ENCODE data around the gene CPEB1. TPM values are rescaled to one million over a fixed set of nuclear protein-coding genes. Genes with fewer than 3 reads are reported as not detected.
A peak's percentile ranks its signal among the peaks of the same experiment; 100 is the strongest.
"Not testable (repeated sequence)": the region's sequence is repeated elsewhere in the genome, so short reads cannot be mapped to it uniquely, and the experiment has no call there.

CPEB1 gene
- total RNA-seq, 1 donor from 2014 or later, result 2.7 TPM

DNA sequence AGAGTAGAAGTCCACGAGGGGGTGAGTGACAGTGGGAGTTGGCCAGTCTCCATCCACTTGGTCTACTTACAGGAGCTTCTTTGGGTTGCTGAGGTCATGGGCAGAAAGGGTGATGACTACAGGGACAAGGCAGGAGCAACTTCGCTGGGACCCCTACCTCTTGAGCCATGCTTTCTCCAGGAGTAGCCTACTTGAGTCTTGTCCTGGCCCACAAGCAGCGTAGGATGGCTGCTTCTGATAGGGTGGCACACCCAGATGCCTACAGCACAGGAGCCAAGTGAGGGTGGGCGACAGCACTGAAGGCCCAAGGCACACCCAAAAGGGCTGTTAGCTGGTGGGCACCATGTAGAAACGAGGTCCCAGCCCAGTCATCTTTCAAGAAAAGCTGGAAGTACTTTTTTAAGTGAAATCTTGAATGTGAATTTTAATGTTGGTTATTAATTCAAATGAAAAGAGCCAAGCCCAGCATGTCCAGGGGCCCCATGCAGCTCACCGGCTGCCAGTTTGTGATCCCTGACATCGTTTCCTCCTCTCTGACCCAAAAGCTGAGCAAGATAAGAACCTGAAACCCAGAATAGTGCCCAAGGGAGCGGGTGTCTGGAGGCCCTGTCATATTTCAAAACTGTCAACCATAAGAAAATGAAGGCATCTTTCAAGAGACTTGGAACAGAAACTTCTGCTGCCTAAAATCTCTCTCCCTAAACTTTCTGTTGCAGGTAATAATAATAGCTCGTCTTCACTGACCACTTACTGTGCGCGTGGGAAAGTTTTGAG, 2.2 kb upstream of the CPEB1 start:
- no peak overlapping the region for H3K27ac Mint-ChIP-seq (ENCODE audit: unreplicated experiment)
- peaks cover 43% of the 10 kb centered on the region for H3K27me3 Mint-ChIP-seq (ENCODE audit: low read depth)
- H3K4me1 Mint-ChIP-seq (ENCODE audit: low read depth), result peaks cover 9% of the 10 kb centered on the region
- no peaks in the 10 kb centered on the region for H3K36me3 Mint-ChIP-seq (ENCODE audit: low read depth)
- no peak for TF ChIP-seq CTCF (IDR thresholded peaks at IDR 0.05)
- DNase-seq (ENCODE audit: low spot score), result no peak
- H3K4me3 Mint-ChIP-seq (ENCODE audit: unreplicated experiment), result no peak overlapping the region
- H3K9me3 Mint-ChIP-seq (ENCODE audit: low read depth), result no peaks in the 10 kb centered on the region

GRCh38 chr15:82648257-82649103, 1.3 kb upstream of the CPEB1 start:
- H3K4me1 Mint-ChIP-seq (ENCODE audit: low read depth), result peaks cover 9% of the 10 kb centered on the region
- H3K27ac Mint-ChIP-seq (ENCODE audit: unreplicated experiment), result no peak overlapping the region

DNA sequence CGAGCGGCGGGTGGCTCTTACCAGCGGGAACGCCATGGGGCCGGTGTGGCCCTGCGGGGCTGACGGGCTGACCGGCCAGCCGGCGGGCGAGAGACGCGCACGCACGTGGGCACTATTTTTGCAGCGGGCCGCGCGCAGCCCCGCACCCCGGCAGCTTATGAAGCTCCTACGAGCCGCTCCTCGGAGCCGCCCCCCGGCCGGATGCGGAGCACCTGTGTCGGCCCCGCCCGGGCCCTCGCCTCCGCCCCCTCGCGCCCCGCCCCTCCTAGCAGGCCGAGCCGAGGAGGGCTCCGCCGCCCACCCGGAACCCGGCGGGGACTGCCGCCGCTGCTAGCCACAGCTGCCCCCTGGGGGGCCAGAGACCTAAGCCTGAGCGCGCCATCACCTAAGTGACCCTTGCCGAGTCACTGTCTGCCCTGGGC, 683 bp upstream of the CPEB1 start:
- no peaks in the 10 kb centered on the region for H3K36me3 Mint-ChIP-seq (ENCODE audit: low read depth)
- peak overlapping the region; percentile 56 for H3K4me3 Mint-ChIP-seq (ENCODE audit: unreplicated experiment)
- H3K27me3 Mint-ChIP-seq (ENCODE audit: low read depth), result peaks cover 46% of the 10 kb centered on the region
- peaks cover 9% of the 10 kb centered on the region for H3K4me1 Mint-ChIP-seq (ENCODE audit: low read depth)
- TF ChIP-seq CTCF (IDR thresholded peaks at IDR 0.05), result no peak
- H3K27ac Mint-ChIP-seq (ENCODE audit: unreplicated experiment), result no peak overlapping the region
- DNase-seq (ENCODE audit: low spot score), result no peak
- H3K9me3 Mint-ChIP-seq (ENCODE audit: low read depth), result no peaks in the 10 kb centered on the region

More at GRCh38 chr15:82648257-82649103, 1.3 kb upstream of the CPEB1 start:
- Mint-ChIP-seq H3K27me3 (ENCODE audit: low read depth) (peaks cover 43% of the 10 kb centered on the region), H3K36me3 (ENCODE audit: low read depth) (no peaks in the 10 kb centered on the region), H3K9me3 (ENCODE audit: low read depth) (no peaks in the 10 kb centered on the region), H3K4me3 (ENCODE audit: unreplicated experiment) (peak overlapping the region; percentile 56)
- no peak for TF ChIP-seq CTCF (IDR thresholded peaks at IDR 0.05)
- no peak for DNase-seq (ENCODE audit: low spot score)

- Mint-ChIP-seq H3K4me1 (ENCODE audit: low read depth) (peaks cover 9% of the 10 kb centered on the region), H3K27me3 (ENCODE audit: low read depth) (peaks cover 46% of the 10 kb centered on the region), H3K27ac (ENCODE audit: unreplicated experiment) (no peak overlapping the region), H3K36me3 (ENCODE audit: low read depth) (no peaks in the 10 kb centered on the region), H3K9me3 (ENCODE audit: low read depth) (no peaks in the 10 kb centered on the region), H3K4me3 (ENCODE audit: unreplicated experiment) (peak overlapping the region; percentile 51)
- no peak for TF ChIP-seq CTCF (IDR thresholded peaks at IDR 0.05)
- no peak for DNase-seq (ENCODE audit: low spot score)
Observed at GRCh38 chr15:82646250-82647044, 716 bp downstream of the CPEB1 start.

GRCh38 chr15:82644967-82645852, 2.0 kb downstream of the CPEB1 start:
- DNase-seq (ENCODE audit: low spot score); H3K27ac Mint-ChIP-seq (ENCODE audit: unreplicated experiment); H3K9me3 Mint-ChIP-seq (ENCODE audit: low read depth); H3K4me3 Mint-ChIP-seq (ENCODE audit: unreplicated experiment); H3K36me3 Mint-ChIP-seq (ENCODE audit: low read depth); H3K4me1 Mint-ChIP-seq (ENCODE audit: low read depth): not testable (repeated sequence)
- peaks cover 54% of the 10 kb centered on the region for H3K27me3 Mint-ChIP-seq (ENCODE audit: low read depth)

All from chondrocyte (in vitro differentiated cells).